Stomach (tissue), 9 donors: Measurements from ENCODE around the gene PAK6. TPM values are rescaled to one million over a fixed set of nuclear protein-coding genes. Genes with fewer than 3 reads are reported as not detected.
A peak's percentile ranks its signal among the peaks of the same experiment; 100 is the strongest.

Experiments
- DNase-seq, 2 donors: peaks; one replicate each; pipeline versions ENCODE4 v3.0.0 to v3.0.0-alpha.2; 2013 to 2019
- H3K27ac ChIP-seq, 5 donors: fragments of 200-600 bp in 4 of 5; sonication (generic) in 4 of 5; one replicate each; pipeline ENCODE4 v1.5.1; 2013 to 2019; ENCODE audit warnings: mild to moderate bottlenecking in 1 of 5, moderate library complexity in 1 of 5
- H3K27me3 ChIP-seq, 3 donors: fragments of 200-600 bp; sonication (generic); one replicate each; pipeline ENCODE4 v1.5.1; 2017 to 2019; ENCODE audit warnings: mixed run types in 1 of 3
- H3K36me3 ChIP-seq, 4 donors: fragments of 200-600 bp; sonication (generic); 1 replicate in 3 of 4; 2 replicates in 1 of 4; pipeline ENCODE4 v1.5.1; 2016 to 2019
- H3K4me1 ChIP-seq, 4 donors: fragments of 200-600 bp; sonication (generic); one replicate each; pipeline ENCODE4 v1.5.1; 2016 to 2019
- H3K4me3 ChIP-seq, 4 donors: fragments of 200-600 bp; sonication (generic) in 3 of 4; one replicate each; pipeline ENCODE4 v1.5.1; 2016 to 2019; ENCODE audit warnings: mild to moderate bottlenecking in 1 of 4
- H3K9me3 ChIP-seq, 4 donors: fragments of 200-600 bp; sonication (generic); one replicate each; pipeline ENCODE4 v1.5.1; 2016 to 2019
- CTCF ChIP-seq, 7 experiments: fragments of 450-650 bp in 4 of 7; fragments of 200-600 bp in 3 of 7; sonication (generic) in 3 of 7; IDR thresholded peaks; one replicate each; pipeline ENCODE4 v1.5.1; 2016 to 2019; ENCODE audit warnings: antibody characterized with exemption in 7 of 7, control low read depth in 2 of 7, mild to moderate bottlenecking in 1 of 7
- EP300 ChIP-seq: sonication (generic); formaldehyde crosslinking; IDR thresholded peaks from one replicate; pipeline ENCODE4 v1.6.1; 2017; ENCODE audit warnings: antibody characterized with exemption
- POLR2A ChIP-seq, 4 donors: fragments of 450-650 bp; IDR thresholded peaks; one replicate each; pipeline ENCODE4 v1.6.1; 2016; ENCODE audit warnings: antibody characterized with exemption in 4 of 4, control low read depth in 2 of 4, mild to moderate bottlenecking in 1 of 4, moderate library complexity in 1 of 4
- POLR2AphosphoS5 ChIP-seq, 3 donors: sonication (generic); formaldehyde crosslinking; IDR thresholded peaks; one replicate each; pipeline ENCODE4 v1.6.1; 2016; ENCODE audit warnings: antibody characterized with exemption in 3 of 3
- WGBS, 5 donors: extraction: QIAGEN DNeasy Blood & Tissue Kit in 3 of 5; methylation state at CpG; one replicate each; pipeline versions ENCODE4 v1.1.5 to v1.1.7; 2013 to 2018; 5-methylcytosine and 5-hydroxymethylcytosine counted together
- intact Hi-C: fragments of 100-400 bp; cut with DNase I; formaldehyde crosslinking; loops from one replicate; pipeline ENCODE4 v1.15.1; 2023; ENCODE audit warnings: low total_unique reads
- polyA plus RNA-seq, 3 donors: library from polyadenylated mRNA; stranded (reverse); fragments of 200-250 nt; gene quantifications; one replicate each; pipeline ENCODE4 v1.2.3, GENCODE V29; 2013
- total RNA-seq, 5 donors: library from RNA; depleted of rRNA; stranded (reverse); fragments of >200 nt; gene quantifications; one replicate each; pipeline versions ENCODE4 v1.1.0 to v1.2.3, GENCODE V29; 2014 to 2016
- donor health status: healthy with polysubstance abuse.
- donor health status: Bipolar disorder and iron deficiency.
- donor health status: healthy.

Gene PAK6
- total and polyA plus RNA-seq, 8 donors: under 0.01 to 91.9 (median 6.2) TPM

GRCh38 chr15:40281057-40281800 is 42.4 kb downstream of the PAK6 start:
- WGBS, 5 donors: 50 to 67% (median 54%) methylated on average over 27 to 43 of the region's 43 CpGs
- Histone ChIP-seq H3K4me1 (peaks cover 29 to 60% (median 41%) of the 10 kb centered on the region in 4 donors), H3K27me3 (peaks cover 18 to 77% (median 53%) of the 10 kb centered on the region in 3 donors), H3K4me3 (peak overlapping the region; percentile 44 to 71 (median 51)), H3K36me3 (no peaks in the 10 kb centered on the region), H3K27ac (no peak overlapping the region), H3K9me3 (no peaks in the 10 kb centered on the region)
- DNase-seq: no peak
- intact Hi-C loops: loop anchor here (5.0 kb wide), 1 partner anchor 141 kb away; no protein-coding TSS in a partner anchor
- TF ChIP-seq EP300 (no peak), CTCF (IDR thresholded peaks at IDR 0.05) (no peak), POLR2AphosphoS5 (IDR thresholded peaks at IDR 0.05) (no peak), POLR2A (IDR thresholded peaks at IDR 0.05) (no peak)

DNA sequence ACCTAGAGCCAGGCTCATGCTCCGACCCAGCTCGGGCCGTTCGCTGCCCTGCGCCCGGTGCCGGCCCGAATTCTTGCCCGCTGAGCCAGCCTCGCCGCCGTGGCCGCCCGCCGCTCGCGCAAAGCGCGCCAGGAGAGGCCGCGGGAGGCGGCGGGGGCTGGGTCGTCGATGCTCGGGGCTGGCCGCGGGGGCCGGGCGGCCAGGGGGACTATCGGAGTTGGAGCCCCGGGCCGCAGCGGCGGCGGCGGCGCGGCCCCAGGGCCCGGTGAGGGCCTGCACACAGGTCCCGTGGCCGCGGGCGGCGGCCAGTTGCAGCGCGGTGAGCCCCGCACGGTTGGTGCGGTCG is 42.9 kb downstream of the PAK6 start:
- peaks cover 29 to 60% (median 41%) of the 10 kb centered on the region in 4 donors for H3K4me1 ChIP-seq
- 3 to 6% (median 4%) methylated on average over 39 to 51 of the region's 51 CpGs; no CpG with 5 or more reads in 1 of the 5 donors for WGBS, 5 donors
- H3K27me3 ChIP-seq: peaks cover 18 to 77% (median 53%) of the 10 kb centered on the region in 3 donors
- no peak for DNase-seq
- TF ChIP-seq POLR2AphosphoS5 (IDR thresholded peaks at IDR 0.05) (no peak), POLR2A (IDR thresholded peaks at IDR 0.05) (no peak), EP300 (no peak), CTCF (IDR thresholded peaks at IDR 0.05) (no peak)
- intact Hi-C loops: loop anchor here (5.0 kb wide), 1 partner anchor 141 kb away; no protein-coding TSS in a partner anchor
- H3K27ac ChIP-seq: no peak overlapping the region
- H3K9me3 ChIP-seq: no peaks in the 10 kb centered on the region
- H3K4me3 ChIP-seq: peak overlapping the region; percentile 44 to 71 (median 51)
- H3K36me3 ChIP-seq: peaks cover 0 to 3% (median 0%) of the 10 kb centered on the region in 4 donors

GRCh38 chr15:40282147-40282868 is 43.4 kb downstream of the PAK6 start:
- 0 to 2% (median 1%) methylated on average over 12 to 92 of the region's 92 CpGs for WGBS, 5 donors
- Histone ChIP-seq H3K4me1 (peaks cover 29 to 60% (median 41%) of the 10 kb centered on the region in 4 donors), H3K4me3 (peak overlapping the region; percentile 44 to 71 (median 51)), H3K27me3 (peaks cover 18 to 76% (median 53%) of the 10 kb centered on the region in 3 donors), H3K36me3 (peaks cover 0 to 6% (median 0%) of the 10 kb centered on the region in 4 donors), H3K27ac (peak overlapping the region in 1 of 5 donors; percentile 18), H3K9me3 (no peaks in the 10 kb centered on the region)
- intact Hi-C loops: loop anchor here (5.0 kb wide), 1 partner anchor 140 kb away; no protein-coding TSS in a partner anchor
- DNase-seq: peak; percentile 56 to 77
- TF ChIP-seq EP300 (no peak), CTCF (IDR thresholded peaks at IDR 0.05) (peak in 3 of 7 experiments; percentile 9 to 25 (median 21))

DNA sequence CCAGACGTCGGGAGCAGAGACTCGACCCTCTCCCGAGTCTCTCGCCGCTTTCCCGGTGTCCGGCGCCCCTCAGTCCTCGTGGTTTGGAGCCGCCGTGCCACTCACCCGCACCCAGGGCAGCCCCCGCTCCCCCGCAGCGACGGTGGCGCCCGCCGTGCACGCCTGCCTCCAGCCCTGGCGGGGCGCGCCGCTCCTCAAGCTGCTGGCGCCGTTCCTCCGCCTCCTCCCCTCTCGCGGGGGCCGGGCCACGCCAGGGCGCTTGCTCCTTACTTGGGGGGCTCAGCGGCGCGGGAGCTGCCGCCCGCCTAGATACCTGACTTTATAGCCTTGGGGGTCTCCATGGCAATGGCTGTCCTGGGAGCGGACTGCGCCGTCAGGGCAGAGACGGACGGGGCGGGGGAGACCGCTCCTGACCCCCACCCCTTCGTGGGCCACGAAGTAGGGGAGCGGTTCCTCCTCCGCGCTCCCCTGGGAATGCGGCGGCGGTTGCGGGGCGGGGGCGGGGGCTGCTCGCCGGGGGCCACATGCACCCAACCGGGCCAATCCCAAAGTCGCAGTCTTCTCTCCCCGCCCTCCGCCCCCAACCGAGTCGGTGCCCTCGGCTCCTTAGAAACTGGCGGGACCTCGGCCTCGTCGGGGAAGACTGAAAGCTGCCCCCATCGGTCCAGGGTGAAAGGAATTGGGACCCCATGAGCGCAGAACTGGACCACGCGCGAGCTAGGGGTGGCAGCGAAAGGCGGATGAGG is 44.2 kb downstream of the PAK6 start, which contains the start of gene ANKRD63:
TSS of gene ANKRD63 (minus strand) at position 196 of the 746 bp plus-strand sequence. CDS start 478 bp downstream, outside the sequence.
- Histone ChIP-seq H3K9me3 (no peaks in the 10 kb centered on the region), H3K4me3 (peak within 1 kb of the TSS; percentile 44 to 71 (median 51)), H3K27me3 (peaks cover 18 to 71% (median 53%) of the 10 kb centered on the region in 3 donors), H3K27ac (peak within 1 kb of the TSS in 1 of 5 donors; percentile 18), H3K4me1 (peaks cover 29 to 60% (median 41%) of the 10 kb centered on the region in 4 donors), H3K36me3 (peaks cover 0 to 14% (median 0%) of the 10 kb centered on the region in 4 donors)
- intact Hi-C loops: loop anchor here (5.0 kb wide), 1 partner anchor 139 kb away; no protein-coding TSS in a partner anchor
- peak in 1 of 2 donors; percentile 70 for DNase-seq
- TF ChIP-seq POLR2A (IDR thresholded peaks at IDR 0.05) (no peak), POLR2AphosphoS5 (IDR thresholded peaks at IDR 0.05) (no peak), CTCF (IDR thresholded peaks at IDR 0.05) (no peak), EP300 (no peak)
- 1 to 15% (median 2%) methylated on average over 12 to 76 of the region's 76 CpGs for WGBS, 5 donors
